Adrenal gland (tissue), 12 donors: ENCODE data around the gene APLN. TPM values are rescaled to one million over a fixed set of nuclear protein-coding genes. Genes with fewer than 3 reads are reported as not detected.

Source experiments
- DNase-seq, 7 donors: peaks; one replicate each; pipeline ENCODE4 v3.0.0-alpha.2; 2019 to 2020
- H3K27ac ChIP-seq, 5 donors: fragments of 200-600 bp; sonication (generic) in 4 of 5; 1 replicate in 3 of 5; 2 replicates in 2 of 5; pipeline versions ENCODE4 v1.5.1 to v1.8.0; 2016 to 2020; ENCODE audit warnings: mild to moderate bottlenecking in 1 of 5
- H3K27me3 ChIP-seq: fragments of 200-600 bp; 2 replicates; pipeline ENCODE4 v1.8.0; 2021
- H3K36me3 ChIP-seq, 2 donors: fragments of 200-600 bp; replicated peaks in 1 of 2; 1 replicate in 1 of 2; 2 replicates in 1 of 2; pipeline versions ENCODE4 v1.5.1 to v1.8.0; 2018 to 2022
- H3K4me1 ChIP-seq, 2 donors: fragments of 200-600 bp; replicated peaks in 1 of 2; 1 replicate in 1 of 2; 2 replicates in 1 of 2; pipeline versions ENCODE4 v1.5.1 to v1.8.0; 2018 to 2021
- H3K4me3 ChIP-seq, 4 donors: fragments of 200-600 bp; sonication (generic) in 3 of 4; one replicate each; pipeline ENCODE4 v1.5.1; 2016 to 2018
- H3K9me3 ChIP-seq, 3 donors: fragments of 200-600 bp; sonication (generic) in 1 of 3; replicated peaks in 1 of 3; 1 replicate in 2 of 3; 2 replicates in 1 of 3; pipeline versions ENCODE4 v1.5.1 to v1.8.0; 2016 to 2021
- CTCF ChIP-seq, 6 experiments: fragments of 450-650 bp in 4 of 6; fragments of 200-600 bp in 2 of 6; sonication (generic) in 1 of 6; IDR thresholded peaks; 1 replicate in 5 of 6; 2 replicates in 1 of 6; pipeline versions ENCODE4 v1.5.1 to v1.8.0; 2016 to 2021; ENCODE audit warnings: antibody characterized with exemption in 6 of 6, mild to moderate bottlenecking in 2 of 6, moderate library complexity in 1 of 6
- POLR2A ChIP-seq, 2 donors: fragments of 450-650 bp; IDR thresholded peaks; one replicate each; pipeline ENCODE4 v1.6.1; 2017; ENCODE audit warnings: antibody characterized with exemption in 2 of 2, mild to moderate bottlenecking in 2 of 2, moderate library complexity in 1 of 2
- WGBS, 4 donors: extraction: QIAGEN DNeasy Blood & Tissue Kit in 2 of 4; methylation state at CpG; one replicate each; pipeline versions ENCODE4 v1.1.5 to v1.1.7; 2013 to 2017; 5-methylcytosine and 5-hydroxymethylcytosine counted together
- intact Hi-C, 2 donors: fragments of 100-400 bp; cut with DNase I; formaldehyde crosslinking; loops; one replicate each; pipeline versions ENCODE4 v1.14.1 to v1.15.0; 2022 to 2023
- polyA plus RNA-seq, 3 donors: library from polyadenylated mRNA; stranded (reverse); fragments of 200-250 nt in 2 of 3; fragments of 350-450 nt in 1 of 3; fragmentation: Illumina TruSeq in 1 of 3; extraction: RNeasy Lipid Tissue Mini Kit (QIAGEN cat#74804) in 1 of 3; gene quantifications; one replicate each; pipeline ENCODE4 v1.2.3, GENCODE V29; 2013 to 2014
- total RNA-seq, 9 donors: library from RNA; depleted of rRNA in 4 of 9; stranded (reverse); fragments of >200 nt in 4 of 9; fragments of 120-200 nt in 1 of 9; fragmentation: NEBNext Ultra II Directional in 1 of 9; extraction: Animal tissue kit (Norgen Biotek cat#: 25700) in 1 of 9; gene quantifications; one replicate each; pipeline versions ENCODE4 v1.1.0 to v1.2.4, GENCODE V29; 2013 to 2023
- donor health status: healthy with polysubstance abuse.
- donor health status: Bipolar disorder and iron deficiency.
- donor health status: DM: yes; HTN: yes; CAD: no.
- donor health status: DM: no; HTN: no; CAD: no.
- donor health status: DM: no; HTN: no; CAD: no.
- donor health status: DM: yes; HTN: yes; CAD: no.

APLN gene
- total and polyA plus RNA-seq, 12 donors, result 0.67 to 27.5 (median 5.6) TPM

- intact Hi-C loops, result no loop called here
- Histone ChIP-seq H3K4me3 (no peak overlapping the region), H3K4me1 (no peaks in the 10 kb centered on the region), H3K9me3 (no peaks in the 10 kb centered on the region), H3K27ac (no peak overlapping the region), H3K27me3 (no peaks in the 10 kb centered on the region), H3K36me3 (no peaks in the 10 kb centered on the region)
- TF ChIP-seq POLR2A (IDR thresholded peaks at IDR 0.05) (no peak), CTCF (IDR thresholded peaks at IDR 0.05) (no peak)
- DNase-seq, result no peak
These were observed 43.4 kb upstream of the APLN start for GRCh38 chrX:129698150-129698549.

GRCh38 chrX:129697204-129697829 is 42.6 kb upstream of the APLN start:
- intact Hi-C loops, result no loop called here
- peak in 3 of 7 donors; percentile 4 to 10 (median 9) for DNase-seq
- Histone ChIP-seq H3K27ac (no peak overlapping the region), H3K27me3 (no peaks in the 10 kb centered on the region), H3K9me3 (no peaks in the 10 kb centered on the region), H3K36me3 (no peaks in the 10 kb centered on the region), H3K4me3 (no peak overlapping the region), H3K4me1 (no peaks in the 10 kb centered on the region)
- WGBS, 4 donors, result 66 to 82% (median 75%) methylated on average over 2 to 9 of the region's 9 CpGs
- TF ChIP-seq POLR2A (IDR thresholded peaks at IDR 0.05) (no peak), CTCF (IDR thresholded peaks at IDR 0.05) (no peak)

- intact Hi-C loops, result no loop called here
- Histone ChIP-seq H3K9me3 (no peaks in the 10 kb centered on the region), H3K4me3 (no peak overlapping the region), H3K4me1 (no peaks in the 10 kb centered on the region), H3K27ac (no peak overlapping the region), H3K36me3 (no peaks in the 10 kb centered on the region), H3K27me3 (no peaks in the 10 kb centered on the region)
- 67 to 86% (median 74%) methylated on average over 8 of the region's 8 CpGs for WGBS, 4 donors
- TF ChIP-seq CTCF (IDR thresholded peaks at IDR 0.05), result no peak
- no peak for TF ChIP-seq POLR2A (IDR thresholded peaks at IDR 0.05)
- DNase-seq, result no peak
These were observed 41.9 kb upstream of the APLN start for GRCh38 chrX:129696463-129697155.

GRCh38 chrX:129695937-129696336 is 41.2 kb upstream of the APLN start:
- H3K9me3 ChIP-seq, result no peaks in the 10 kb centered on the region
- H3K27me3 ChIP-seq, result no peaks in the 10 kb centered on the region
- TF ChIP-seq POLR2A (IDR thresholded peaks at IDR 0.05), result no peak
- no peak for TF ChIP-seq CTCF (IDR thresholded peaks at IDR 0.05)
- H3K4me3 ChIP-seq, result no peak overlapping the region
- 83 to 97% (median 87%) methylated on average over 7 to 8 of the region's 8 CpGs for WGBS, 4 donors
- H3K36me3 ChIP-seq, result no peaks in the 10 kb centered on the region
- no peaks in the 10 kb centered on the region for H3K4me1 ChIP-seq
- intact Hi-C loops, result no loop called here
- H3K27ac ChIP-seq, result no peak overlapping the region
- peak in 1 of 7 donors; percentile 2 for DNase-seq
